PC-3 (cell line): ENCODE results near the gene SYK. TPM values are rescaled to one million over a fixed set of nuclear protein-coding genes. Genes with fewer than 3 reads are reported as not detected.

Source experiments
- ATAC-seq: fragments of 200-7000 bp; cut with Tn5 transposase; 2 replicates; pipeline ENCODE4 v1.9.1; 2020; ENCODE audit warnings: mild to moderate bottlenecking, moderate library complexity
- BruUV-seq: library from RNA; stranded (reverse); fragments of 400-500 nt; replicated peaks from 2 replicates; lab custom pipeline; 2021; lab: Mats Ljungman, UMichigan
- CTCF ChIA-PET: fragments of 300-600 bp; sonication (Branson Sonifier 250); formaldehyde crosslinking; loops from one replicate; lab custom pipeline; 2022; ENCODE audit warnings: antibody characterized with exemption; lab: Charles Lee
- POLR2A ChIA-PET: fragments of 300-600 bp; sonication (Branson Sonifier 250); formaldehyde crosslinking; loops from one replicate; lab custom pipeline; 2022; ENCODE audit warnings: antibody characterized with exemption; ENCODE audit not compliant: unreplicated experiment; lab: Charles Lee
- DNase-seq: peaks from one replicate; pipeline ENCODE4 v3.0.0-alpha.2; 2015
- H2AFZ ChIP-seq: fragments of 300-600 bp; sonication (generic); 2 replicates; pipeline ENCODE4 v1.6.0; 2016; ENCODE audit warnings: antibody characterized with exemption, low read length
- H3F3A ChIP-seq: fragments of 300-600 bp; sonication (generic); one replicate; pipeline ENCODE4 v1.6.0; 2017; ENCODE audit warnings: antibody characterized with exemption, low read length, control low read depth, mild to moderate bottlenecking; ENCODE audit not compliant: unreplicated experiment
- H3K27ac ChIP-seq: fragments of 300-600 bp; sonication (generic); 2 replicates; pipeline ENCODE4 v1.5.1; 2016; ENCODE audit warnings: mild to moderate bottlenecking, low read length
- H3K27me3 ChIP-seq: fragments of 300-600 bp; sonication (generic); 2 replicates; pipeline ENCODE4 v1.6.1; 2016; ENCODE audit warnings: low read length, mixed read lengths
- H3K36me3 ChIP-seq: fragments of 300-600 bp; sonication (generic); 2 replicates; pipeline ENCODE4 v1.6.1; 2016; ENCODE audit warnings: low read depth, mixed run types, low read length, mixed read lengths
- H3K4me1 ChIP-seq: fragments of 300-600 bp; sonication (generic); 2 replicates; pipeline ENCODE4 v1.5.1; 2016; ENCODE audit warnings: low read length; ENCODE audit not compliant: insufficient read depth
- H3K4me2 ChIP-seq: fragments of 300-600 bp; sonication (generic); 2 replicates; pipeline ENCODE4 v1.6.0; 2016; ENCODE audit warnings: low read length
- H3K4me3 ChIP-seq: fragments of 300-600 bp; sonication (generic); 2 replicates; pipeline ENCODE4 v1.5.1; 2016; ENCODE audit warnings: mild to moderate bottlenecking, low read length, mixed read lengths
- H3K79me2 ChIP-seq: fragments of 300-600 bp; sonication (generic); 2 replicates; pipeline ENCODE4 v1.6.1; 2017; ENCODE audit warnings: low read length, mixed read lengths
- H3K9ac ChIP-seq: fragments of 300-600 bp; sonication (generic); 2 replicates; pipeline ENCODE4 v1.6.0; 2016; ENCODE audit warnings: mild to moderate bottlenecking, low read length
- H3K9me2 ChIP-seq: fragments of 300-600 bp; sonication (generic); replicated peaks from 2 replicates; pipeline ENCODE4 v1.6.1; 2016; ENCODE audit warnings: mixed run types, low read length, mixed read lengths
- H3K9me3 ChIP-seq: fragments of 300-600 bp; sonication (generic); 2 replicates; pipeline ENCODE4 v1.6.1; 2016; ENCODE audit warnings: low read length, mixed read lengths
- H4K20me1 ChIP-seq: fragments of 300-600 bp; sonication (generic); 2 replicates; pipeline ENCODE4 v1.6.1; 2016; ENCODE audit warnings: low read length, mixed read lengths
- EZH2 ChIP-seq: fragments of 300-600 bp; sonication (generic); IDR thresholded peaks from one replicate; pipeline ENCODE4 v1.6.1; 2017; ENCODE audit warnings: antibody characterized with exemption, mild to moderate bottlenecking, low read length; ENCODE audit not compliant: unreplicated experiment
- EZH2phosphoT487 ChIP-seq: fragments of 300-600 bp; sonication (generic); IDR thresholded peaks from 2 replicates; pipeline ENCODE4 v1.6.1; 2018; ENCODE audit warnings: mild to moderate bottlenecking, antibody characterized with exemption, low read length, borderline replicate concordance
- intact Hi-C: fragments of 100-400 bp; cut with micrococcal nuclease; formaldehyde crosslinking; loops from 2 replicates; pipeline ENCODE4 v1.9.0; 2023
- total RNA-seq: library from RNA; depleted of rRNA; stranded (reverse); fragments of >200 nt; gene quantifications from 2 replicates; pipeline ENCODE4 v1.2.3, GENCODE V29; 2014
- TF ChIP-seq, protein P1 (sequence below): fragments of 300-600 bp; sonication (generic); conservative IDR thresholded peaks from 2 replicates; pipeline ENCODE4 v1.5.1; 2017; ENCODE audit warnings: antibody characterized with exemption, low read depth, mild to moderate bottlenecking, low read length

SYK gene
- total RNA-seq, 1 experiment from 2014 or later = 12.9 TPM

DNA sequence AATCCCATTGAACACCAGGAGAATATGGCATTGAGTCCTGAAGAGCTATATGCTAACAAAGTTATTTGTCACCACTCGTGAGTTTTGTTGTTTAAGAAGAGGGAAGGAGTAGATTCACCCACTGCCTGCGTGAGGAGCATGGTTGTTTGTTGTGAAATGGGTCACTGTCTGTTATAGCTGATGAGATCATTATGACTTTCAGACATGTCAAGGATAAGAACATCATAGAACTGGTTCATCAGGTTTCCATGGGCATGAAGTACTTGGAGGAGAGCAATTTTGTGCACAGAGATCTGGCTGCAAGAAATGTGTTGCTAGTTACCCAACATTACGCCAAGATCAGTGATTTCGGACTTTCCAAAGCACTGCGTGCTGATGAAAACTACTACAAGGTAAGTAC lies 76.9 kb downstream of the SYK start:
- intact Hi-C loops = loop anchor here (10.0 kb wide), 2 partner anchors 734 to 1304 kb away; no protein-coding TSS in a partner anchor
- Histone ChIP-seq H3K9me2 (no peaks in the 10 kb centered on the region), H3K9me3 (no peaks in the 10 kb centered on the region), H2AFZ (no peak overlapping the region), H3K79me2 (no peaks in the 10 kb centered on the region), H3K9ac (no peak overlapping the region), H3K4me2 (no peak overlapping the region), H3F3A (no peaks in the 10 kb centered on the region), H3K4me3 (no peak overlapping the region), H3K27ac (no peak overlapping the region), H3K4me1 (peaks cover 8% of the 10 kb centered on the region), H3K27me3 (no peaks in the 10 kb centered on the region), H4K20me1 (no peaks in the 10 kb centered on the region), H3K36me3 (no peaks in the 10 kb centered on the region; the same call in 1 of the 2 replicates)
- ChIA-PET CTCF (interaction anchor here (0.6 kb wide), 1 partner anchor 34 kb away, joined by 5 read pairs; no protein-coding TSS in a partner anchor), POLR2A (no interaction called here)
- ATAC-seq = no peak
- no TSS peak for BruUV-seq
- TF ChIP-seq, protein P1, sequence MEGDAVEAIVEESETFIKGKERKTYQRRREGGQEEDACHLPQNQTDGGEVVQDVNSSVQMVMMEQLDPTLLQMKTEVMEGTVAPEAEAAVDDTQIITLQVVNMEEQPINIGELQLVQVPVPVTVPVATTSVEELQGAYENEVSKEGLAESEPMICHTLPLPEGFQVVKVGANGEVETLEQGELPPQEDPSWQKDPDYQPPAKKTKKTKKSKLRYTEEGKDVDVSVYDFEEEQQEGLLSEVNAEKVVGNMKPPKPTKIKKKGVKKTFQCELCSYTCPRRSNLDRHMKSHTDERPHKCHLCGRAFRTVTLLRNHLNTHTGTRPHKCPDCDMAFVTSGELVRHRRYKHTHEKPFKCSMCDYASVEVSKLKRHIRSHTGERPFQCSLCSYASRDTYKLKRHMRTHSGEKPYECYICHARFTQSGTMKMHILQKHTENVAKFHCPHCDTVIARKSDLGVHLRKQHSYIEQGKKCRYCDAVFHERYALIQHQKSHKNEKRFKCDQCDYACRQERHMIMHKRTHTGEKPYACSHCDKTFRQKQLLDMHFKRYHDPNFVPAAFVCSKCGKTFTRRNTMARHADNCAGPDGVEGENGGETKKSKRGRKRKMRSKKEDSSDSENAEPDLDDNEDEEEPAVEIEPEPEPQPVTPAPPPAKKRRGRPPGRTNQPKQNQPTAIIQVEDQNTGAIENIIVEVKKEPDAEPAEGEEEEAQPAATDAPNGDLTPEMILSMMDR = no peak
- TF ChIP-seq EZH2 (no peak), EZH2phosphoT487 (no peak)
- peak; percentile 60 for DNase-seq

DNA sequence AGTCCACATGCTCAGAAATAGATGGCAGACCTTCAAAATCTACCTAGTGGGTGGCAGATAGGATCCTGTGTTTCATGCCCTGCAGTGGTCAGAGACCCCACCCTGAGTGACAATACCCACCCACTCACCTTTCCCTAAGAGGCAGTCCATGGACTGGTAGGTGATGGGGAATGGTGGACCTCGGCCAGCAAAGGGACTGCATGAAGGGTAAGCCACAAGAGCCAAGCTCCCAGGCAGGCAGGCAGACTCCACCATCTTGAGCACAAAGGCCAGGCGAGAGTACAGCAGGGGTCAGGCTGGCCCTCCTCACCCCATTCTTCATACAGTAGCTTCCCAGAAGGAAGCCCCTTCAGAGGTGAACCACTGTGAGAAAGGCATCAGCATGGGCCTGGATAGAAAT lies 78.4 kb downstream of the SYK start:
- no peak for TF ChIP-seq EZH2
- no peak for TF ChIP-seq EZH2phosphoT487
- TF ChIP-seq, protein P1 = no peak
- Histone ChIP-seq H3K27ac (no peak overlapping the region), H3K79me2 (no peaks in the 10 kb centered on the region), H4K20me1 (no peaks in the 10 kb centered on the region), H3K4me2 (no peak overlapping the region), H3K9me3 (no peaks in the 10 kb centered on the region), H3K27me3 (no peaks in the 10 kb centered on the region), H3K36me3 (no peaks in the 10 kb centered on the region; the same call in 1 of the 2 replicates), H3K4me1 (peaks cover 8% of the 10 kb centered on the region), H3F3A (peaks cover 6% of the 10 kb centered on the region), H3K9me2 (no peaks in the 10 kb centered on the region), H2AFZ (no peak overlapping the region), H3K4me3 (no peak overlapping the region), H3K9ac (no peak overlapping the region)
- CTCF ChIA-PET = no interaction called here
- intact Hi-C loops = no loop called here
- no peak for DNase-seq
- no TSS peak for BruUV-seq
- POLR2A ChIA-PET = no interaction called here
- ATAC-seq = no peak

DNA sequence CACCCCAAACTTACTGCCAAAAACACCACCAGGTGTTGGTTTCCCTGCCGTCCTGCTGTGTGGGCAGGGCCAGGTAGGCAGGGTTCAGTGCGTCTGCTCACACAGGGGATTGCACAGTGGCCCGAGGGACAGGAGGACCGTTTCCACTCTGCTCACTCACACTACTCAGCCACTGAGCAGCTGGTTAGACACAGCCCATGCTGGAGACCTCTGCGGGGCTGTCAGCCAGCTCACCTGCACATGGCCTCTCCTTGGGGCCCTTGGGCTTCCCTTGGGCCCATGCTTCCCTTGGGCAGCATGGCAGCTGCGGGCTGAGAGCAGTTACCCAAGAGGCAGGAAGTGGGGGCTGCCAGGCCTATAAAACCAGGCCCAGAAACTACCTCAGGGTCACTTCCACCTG lies 79.0 kb downstream of the SYK start:
- Histone ChIP-seq H3K27ac (no peak overlapping the region), H2AFZ (no peak overlapping the region), H3K9me2 (no peaks in the 10 kb centered on the region), H3K79me2 (no peaks in the 10 kb centered on the region), H3F3A (peaks cover 6% of the 10 kb centered on the region), H4K20me1 (no peaks in the 10 kb centered on the region), H3K36me3 (no peaks in the 10 kb centered on the region; the same call in 1 of the 2 replicates), H3K27me3 (no peaks in the 10 kb centered on the region), H3K4me3 (no peak overlapping the region), H3K4me2 (no peak overlapping the region), H3K9ac (no peak overlapping the region), H3K9me3 (no peaks in the 10 kb centered on the region), H3K4me1 (peaks cover 8% of the 10 kb centered on the region)
- ChIA-PET POLR2A (no interaction called here), CTCF (no interaction called here)
- BruUV-seq = no TSS peak
- intact Hi-C loops = no loop called here
- ATAC-seq = no peak
- TF ChIP-seq, protein P1 = no peak
- TF ChIP-seq EZH2 (no peak), EZH2phosphoT487 (no peak)
- DNase-seq = no peak
